Peyer's patch (tissue), 4 donors: ENCODE data around the gene KIF1A. TPM values are rescaled to one million over a fixed set of nuclear protein-coding genes. Genes with fewer than 3 reads are reported as not detected.
A peak's percentile ranks its signal among the peaks of the same experiment; 100 is the strongest.

Experiments
- DNase-seq, 3 donors: peaks; one replicate each; pipeline ENCODE4 v3.0.0-alpha.2; 2017 to 2019
- H3K27ac ChIP-seq, 4 donors: fragments of 200-600 bp; sonication (generic); one replicate each; pipeline ENCODE4 v1.5.1; 2016 to 2019
- H3K27me3 ChIP-seq, 2 donors: fragments of 200-600 bp; sonication (generic); one replicate each; pipeline ENCODE4 v1.5.1; 2019
- H3K36me3 ChIP-seq, 3 donors: fragments of 200-600 bp; sonication (generic); one replicate each; pipeline ENCODE4 v1.5.1; 2016 to 2019
- H3K4me1 ChIP-seq, 4 donors: fragments of 200-600 bp; sonication (generic); one replicate each; pipeline ENCODE4 v1.5.1; 2016 to 2019
- H3K4me3 ChIP-seq, 4 donors: fragments of 200-600 bp; sonication (generic); 1 replicate in 3 of 4; 2 replicates in 1 of 4; pipeline ENCODE4 v1.5.1; 2016 to 2019; ENCODE audit warnings: mild to moderate bottlenecking in 1 of 4
- H3K9me3 ChIP-seq, 4 donors: fragments of 200-600 bp; sonication (generic); one replicate each; pipeline ENCODE4 v1.5.1; 2016 to 2019; ENCODE audit warnings: mild to moderate bottlenecking in 1 of 4
- POLR2A ChIP-seq, 2 donors: fragments of 450-650 bp; IDR thresholded peaks; one replicate each; pipeline ENCODE4 v1.5.1; 2017; ENCODE audit warnings: antibody characterized with exemption in 2 of 2, mild to moderate bottlenecking in 2 of 2, moderate library complexity in 2 of 2
- total RNA-seq, 4 donors: library from RNA; depleted of rRNA; stranded (reverse); fragments of >200 nt; gene quantifications; one replicate each; pipeline ENCODE4 v1.1.0, GENCODE V29; 2016
- TF ChIP-seq, protein P1 (sequence below), 6 experiments: fragments of 450-650 bp in 4 of 6; fragments of 200-600 bp in 2 of 6; sonication (generic) in 1 of 6; IDR thresholded peaks; one replicate each; pipeline ENCODE4 v1.5.1; 2017 to 2019; ENCODE audit warnings: antibody characterized with exemption in 6 of 6, mild to moderate bottlenecking in 3 of 6, moderate library complexity in 1 of 6

KIF1A gene
- total RNA-seq, 4 donors from 2014 or later: 0.83 to 6.0 (median 2.0) TPM

DNA sequence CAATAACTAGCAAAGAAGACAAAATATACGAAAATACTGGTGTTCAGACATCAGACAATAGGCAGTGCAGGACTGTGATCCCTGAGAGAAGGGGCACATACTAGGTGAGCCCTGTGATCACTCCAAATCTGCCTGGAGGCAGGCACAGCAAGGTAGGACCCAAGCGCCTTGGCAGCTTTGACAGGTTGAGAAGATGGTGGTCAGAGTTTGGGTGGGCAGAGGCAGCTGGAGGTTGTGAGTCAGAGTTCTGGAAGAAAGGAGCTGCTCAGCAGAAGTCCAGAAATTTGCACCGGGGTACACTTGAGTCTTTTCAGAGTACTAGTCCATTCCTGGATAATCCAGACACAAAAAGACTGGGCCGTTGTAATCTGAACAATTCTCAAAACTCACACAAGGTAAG, 14.0 kb downstream of the KIF1A start:
- Histone ChIP-seq H3K4me1 (no peaks in the 10 kb centered on the region), H3K4me3 (no peak overlapping the region), H3K27me3 (no peaks in the 10 kb centered on the region), H3K36me3 (no peaks in the 10 kb centered on the region), H3K9me3 (no peaks in the 10 kb centered on the region), H3K27ac (no peak overlapping the region)
- DNase-seq: peak in 1 of 3 donors; percentile 14
- TF ChIP-seq, protein P1, sequence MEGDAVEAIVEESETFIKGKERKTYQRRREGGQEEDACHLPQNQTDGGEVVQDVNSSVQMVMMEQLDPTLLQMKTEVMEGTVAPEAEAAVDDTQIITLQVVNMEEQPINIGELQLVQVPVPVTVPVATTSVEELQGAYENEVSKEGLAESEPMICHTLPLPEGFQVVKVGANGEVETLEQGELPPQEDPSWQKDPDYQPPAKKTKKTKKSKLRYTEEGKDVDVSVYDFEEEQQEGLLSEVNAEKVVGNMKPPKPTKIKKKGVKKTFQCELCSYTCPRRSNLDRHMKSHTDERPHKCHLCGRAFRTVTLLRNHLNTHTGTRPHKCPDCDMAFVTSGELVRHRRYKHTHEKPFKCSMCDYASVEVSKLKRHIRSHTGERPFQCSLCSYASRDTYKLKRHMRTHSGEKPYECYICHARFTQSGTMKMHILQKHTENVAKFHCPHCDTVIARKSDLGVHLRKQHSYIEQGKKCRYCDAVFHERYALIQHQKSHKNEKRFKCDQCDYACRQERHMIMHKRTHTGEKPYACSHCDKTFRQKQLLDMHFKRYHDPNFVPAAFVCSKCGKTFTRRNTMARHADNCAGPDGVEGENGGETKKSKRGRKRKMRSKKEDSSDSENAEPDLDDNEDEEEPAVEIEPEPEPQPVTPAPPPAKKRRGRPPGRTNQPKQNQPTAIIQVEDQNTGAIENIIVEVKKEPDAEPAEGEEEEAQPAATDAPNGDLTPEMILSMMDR (IDR thresholded peaks at IDR 0.05): no peak
- TF ChIP-seq POLR2A (IDR thresholded peaks at IDR 0.05): no peak

DNA sequence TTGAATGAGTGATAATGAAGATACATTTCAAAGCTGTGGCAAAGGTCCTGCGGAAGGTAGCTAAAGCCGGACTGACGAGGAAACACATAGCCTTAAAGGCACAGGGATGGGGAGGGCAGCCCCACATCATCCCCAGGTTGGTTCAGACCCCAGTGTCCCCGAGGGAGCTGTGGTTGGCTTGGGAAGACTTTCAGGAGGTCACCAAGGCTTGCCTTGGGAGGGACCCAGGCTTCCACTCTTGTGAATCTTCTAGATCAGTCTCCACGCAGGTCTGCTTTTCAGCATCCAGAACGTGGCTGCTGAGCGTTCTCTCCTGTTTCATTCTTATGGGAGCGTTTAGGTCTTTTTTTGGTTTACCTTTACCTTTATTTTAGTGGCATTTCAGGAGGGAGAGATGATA, 16.8 kb downstream of the KIF1A start:
- H3K27ac ChIP-seq: no peak overlapping the region
- no peak overlapping the region for H3K4me3 ChIP-seq
- no peaks in the 10 kb centered on the region for H3K27me3 ChIP-seq
- no peaks in the 10 kb centered on the region for H3K36me3 ChIP-seq
- DNase-seq: peak in 1 of 3 donors; percentile 24
- no peaks in the 10 kb centered on the region for H3K4me1 ChIP-seq
- TF ChIP-seq, protein P1 (IDR thresholded peaks at IDR 0.05): no peak
- TF ChIP-seq POLR2A (IDR thresholded peaks at IDR 0.05): no peak
- no peaks in the 10 kb centered on the region for H3K9me3 ChIP-seq

DNA sequence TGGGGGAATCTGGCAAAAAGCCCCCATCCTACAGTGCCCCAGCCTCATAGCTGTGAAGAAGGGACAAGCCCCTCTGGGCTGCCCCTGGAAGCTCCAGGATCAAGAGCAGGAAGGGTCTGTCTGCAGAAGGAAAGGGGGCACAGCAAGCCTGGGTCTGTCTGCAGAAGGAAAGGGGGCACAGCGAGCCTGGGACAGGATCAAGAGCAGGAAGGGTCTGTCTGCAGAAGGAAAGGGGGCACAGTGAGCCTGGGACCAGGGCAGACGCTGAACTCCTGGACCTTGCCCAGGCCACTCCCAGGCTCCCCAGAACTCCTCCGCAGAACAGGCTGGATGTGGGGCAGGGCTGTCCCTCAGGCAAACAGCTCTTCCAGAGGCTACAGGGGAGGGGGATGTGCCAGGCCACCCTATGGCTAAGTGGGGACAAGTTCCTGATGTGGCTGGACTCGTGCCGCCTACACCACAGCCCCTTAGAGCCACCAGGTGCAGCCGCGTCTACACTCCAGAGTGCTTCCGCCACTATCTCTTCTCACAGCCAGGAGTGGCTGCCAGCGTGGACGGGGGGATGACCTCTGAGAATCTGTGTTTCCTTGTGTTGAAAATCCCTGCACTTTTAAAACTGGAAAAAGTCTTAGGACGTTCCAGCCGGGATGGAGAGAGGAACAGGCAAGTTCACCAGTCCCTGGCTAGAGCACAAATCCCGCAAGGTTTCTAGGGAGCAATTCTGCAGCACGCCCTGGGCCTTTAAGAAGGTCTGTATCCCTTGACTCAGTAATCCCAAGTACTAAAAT, 20.8 kb downstream of the KIF1A start:
- Histone ChIP-seq H3K36me3 (no peaks in the 10 kb centered on the region), H3K4me3 (no peak overlapping the region), H3K27me3 (no peaks in the 10 kb centered on the region), H3K9me3 (no peaks in the 10 kb centered on the region), H3K27ac (no peak overlapping the region), H3K4me1 (no peaks in the 10 kb centered on the region)
- peak in 1 of 3 donors; percentile 42 for DNase-seq
- TF ChIP-seq, protein P1 (IDR thresholded peaks at IDR 0.05): no peak
- no peak for TF ChIP-seq POLR2A (IDR thresholded peaks at IDR 0.05)

DNA sequence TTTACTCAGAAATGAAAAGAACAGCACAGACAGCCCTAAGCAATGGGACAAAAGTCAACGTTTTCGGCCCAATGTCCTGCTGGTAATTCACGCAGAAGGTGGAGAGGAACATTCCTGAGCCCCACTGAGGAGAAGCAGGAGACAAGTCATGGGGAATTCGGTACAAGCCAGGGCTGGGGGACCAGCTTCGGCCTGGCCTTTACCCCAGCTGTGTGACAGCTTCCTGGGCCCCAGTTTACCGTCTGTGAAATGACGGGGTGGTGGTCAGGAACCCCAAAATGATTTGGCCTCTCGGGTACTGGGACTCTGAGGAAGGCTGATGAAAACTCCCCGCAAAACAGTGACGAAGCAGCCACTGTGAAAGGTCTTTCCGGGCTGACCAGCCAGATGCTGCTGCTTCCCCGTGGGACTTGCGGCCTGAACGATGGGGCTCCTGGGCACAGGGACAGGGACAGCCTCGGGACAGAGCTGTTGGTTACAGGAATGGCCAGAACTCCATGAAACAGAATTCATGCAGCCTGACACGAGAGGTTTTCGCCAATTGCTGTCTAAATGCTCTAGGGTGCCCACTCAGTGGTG, 21.6 kb downstream of the KIF1A start:
- DNase-seq: no peak
- H3K27me3 ChIP-seq: no peaks in the 10 kb centered on the region

DNA sequence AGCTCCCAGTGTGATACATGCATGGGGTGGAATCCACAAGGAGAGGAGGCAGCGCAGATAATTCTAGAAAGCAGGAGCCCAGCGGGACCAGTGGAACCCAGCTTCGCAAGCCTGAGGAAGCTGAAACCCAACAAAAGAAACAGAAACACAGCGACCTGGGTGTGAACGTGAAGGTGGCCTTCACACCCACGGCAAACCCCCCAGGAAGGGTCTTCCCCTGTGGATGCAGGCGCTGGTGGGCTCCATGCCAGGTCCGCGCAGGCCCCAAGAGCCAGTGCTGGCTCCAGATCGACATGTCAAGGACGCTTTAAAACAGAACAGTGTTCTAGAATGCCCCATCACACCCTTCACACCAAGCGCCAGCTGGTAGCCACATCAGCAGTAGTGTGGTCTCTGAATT, 22.1 kb downstream of the KIF1A start:
- no peak overlapping the region for H3K27ac ChIP-seq
- no peak for DNase-seq
- no peaks in the 10 kb centered on the region for H3K27me3 ChIP-seq

More for the DNA sequence above, 21.6 kb downstream of the KIF1A start:
- H3K9me3 ChIP-seq: no peaks in the 10 kb centered on the region
- no peak overlapping the region for H3K27ac ChIP-seq
- no peaks in the 10 kb centered on the region for H3K4me1 ChIP-seq
- no peak overlapping the region for H3K4me3 ChIP-seq
- TF ChIP-seq, protein P1 (IDR thresholded peaks at IDR 0.05): no peak
- no peak for TF ChIP-seq POLR2A (IDR thresholded peaks at IDR 0.05)
- no peaks in the 10 kb centered on the region for H3K36me3 ChIP-seq

More for the DNA sequence above, 22.1 kb downstream of the KIF1A start:
- H3K4me3 ChIP-seq: no peak overlapping the region
- H3K9me3 ChIP-seq: no peaks in the 10 kb centered on the region
- no peaks in the 10 kb centered on the region for H3K36me3 ChIP-seq
- TF ChIP-seq, protein P1 (IDR thresholded peaks at IDR 0.05): no peak
- TF ChIP-seq POLR2A (IDR thresholded peaks at IDR 0.05): no peak
- H3K4me1 ChIP-seq: no peaks in the 10 kb centered on the region
